Liver (tissue), 9 donors: ENCODE results near the gene DCC. TPM values are rescaled to one million over a fixed set of nuclear protein-coding genes. Genes with fewer than 3 reads are reported as not detected.

Source experiments
- DNase-seq: peaks from one replicate; pipeline ENCODE4 v3.0.0-alpha.2; 2017; ENCODE audit warnings: low spot score
- H3K27ac ChIP-seq, 2 donors: one replicate each; pipeline ENCODE4 v1.7.0; 2013; ENCODE audit warnings: inconsistent platforms in 2 of 2, low read length in 2 of 2, control low read depth in 1 of 2, low read depth in 1 of 2, mild to moderate bottlenecking in 1 of 2
- H3K27me3 ChIP-seq, 4 donors: one replicate each; pipeline versions ENCODE4 v1.6.1 to v1.7.0; 2013; ENCODE audit warnings: low read length in 3 of 4, inconsistent platforms in 1 of 4, mild to moderate bottlenecking in 1 of 4, moderate library complexity in 1 of 4; ENCODE audit not compliant: control insufficient read depth in 4 of 4, insufficient read depth in 4 of 4
- H3K36me3 ChIP-seq, 4 donors: one replicate each; pipeline versions ENCODE4 v1.6.1 to v1.7.0; 2013; ENCODE audit warnings: low read length in 3 of 4, mild to moderate bottlenecking in 3 of 4, low read depth in 1 of 4, moderate library complexity in 1 of 4; ENCODE audit not compliant: control insufficient read depth in 4 of 4, insufficient read depth in 3 of 4
- H3K4me1 ChIP-seq, 4 donors: one replicate each; pipeline versions ENCODE4 v1.6.1 to v1.7.0; 2013; ENCODE audit warnings: low read length in 3 of 4, mild to moderate bottlenecking in 3 of 4, moderate library complexity in 1 of 4; ENCODE audit not compliant: control insufficient read depth in 4 of 4, insufficient read depth in 4 of 4
- H3K4me3 ChIP-seq, 3 donors: one replicate each; pipeline versions ENCODE4 v1.6.1 to v1.7.0; 2013; ENCODE audit warnings: low read length in 3 of 3, control low read depth in 1 of 3, low read depth in 1 of 3, mild to moderate bottlenecking in 1 of 3
- H3K9ac ChIP-seq, 2 donors: one replicate each; pipeline ENCODE4 v1.7.0; 2013; ENCODE audit warnings: low read length in 2 of 2, mild to moderate bottlenecking in 2 of 2, moderate library complexity in 2 of 2, control low read depth in 1 of 2, low read depth in 1 of 2
- H3K9me3 ChIP-seq, 4 donors: one replicate each; pipeline versions ENCODE4 v1.6.1 to v1.7.0; 2013; ENCODE audit warnings: low read length in 3 of 4; ENCODE audit not compliant: control insufficient read depth in 4 of 4
- EGR1 ChIP-seq, 2 donors: IDR thresholded peaks; 2 replicates each; pipeline ENCODE4 v1.6.1; 2016 to 2018; ENCODE audit warnings: antibody characterized with exemption in 2 of 2, low read depth in 2 of 2
- FOXA1 ChIP-seq: IDR thresholded peaks from 2 replicates; pipeline ENCODE4 v1.6.1; 2016; ENCODE audit warnings: antibody characterized with exemption
- FOXA2 ChIP-seq: IDR thresholded peaks from 2 replicates; pipeline ENCODE4 v1.6.1; 2016; ENCODE audit warnings: antibody characterized with exemption
- GABPA ChIP-seq, 2 donors: IDR thresholded peaks in 1 of 2; conservative IDR thresholded peaks in 1 of 2; 2 replicates each; pipeline ENCODE4 v1.6.1; 2016; ENCODE audit warnings: antibody characterized with exemption in 2 of 2, mild to moderate bottlenecking in 1 of 2, moderate library complexity in 1 of 2
- HNF4A ChIP-seq, 2 donors: conservative IDR thresholded peaks; 2 replicates each; pipeline ENCODE4 v1.6.1; 2016; ENCODE audit warnings: antibody characterized with exemption in 2 of 2, mild to moderate bottlenecking in 2 of 2
- HNF4G ChIP-seq: IDR thresholded peaks from 2 replicates; pipeline ENCODE4 v1.6.1; 2016; ENCODE audit warnings: antibody characterized with exemption
- JUND ChIP-seq, 2 donors: IDR thresholded peaks; 2 replicates each; pipeline ENCODE4 v1.6.1; 2016; ENCODE audit warnings: antibody characterized with exemption in 2 of 2
- NR2F2 ChIP-seq: IDR thresholded peaks from 2 replicates; pipeline ENCODE4 v1.6.1; 2016; ENCODE audit warnings: antibody characterized with exemption
- RAD21 ChIP-seq, 2 donors: IDR thresholded peaks; 2 replicates each; pipeline ENCODE4 v1.6.1; 2016; ENCODE audit warnings: antibody characterized with exemption in 2 of 2, mild to moderate bottlenecking in 2 of 2
- RXRA ChIP-seq, 2 donors: IDR thresholded peaks; 2 replicates each; pipeline ENCODE4 v1.6.1; 2017 to 2018; ENCODE audit warnings: antibody characterized with exemption in 2 of 2, mild to moderate bottlenecking in 1 of 2
- SP1 ChIP-seq: IDR thresholded peaks from 2 replicates; pipeline ENCODE4 v1.6.1; 2018; ENCODE audit warnings: antibody characterized with exemption, mild to moderate bottlenecking
- TAF1 ChIP-seq: conservative IDR thresholded peaks from 2 replicates; pipeline ENCODE4 v1.6.1; 2016; ENCODE audit warnings: antibody characterized with exemption, mild to moderate bottlenecking
- YY1 ChIP-seq: IDR thresholded peaks from 2 replicates; pipeline ENCODE4 v1.6.1; 2016; ENCODE audit warnings: antibody characterized with exemption, mild to moderate bottlenecking
- WGBS: extraction: QIAGEN DNeasy Blood & Tissue Kit; methylation state at CpG from one replicate; pipeline ENCODE4 v1.1.7; 2013; 5-methylcytosine and 5-hydroxymethylcytosine counted together
- polyA plus RNA-seq, 2 donors: library from polyadenylated mRNA; stranded (reverse) in 1 of 2; unstranded in 1 of 2; fragments of 200-250 nt in 1 of 2; fragments of >200 nt in 1 of 2; fragmentation: Nextera tagmentation in 1 of 2; extraction: Ambion mirVana in 1 of 2; gene quantifications; one replicate each; pipeline versions ENCODE4 v1.2.1 to v1.2.3, GENCODE V29; 2013 to 2015
- total RNA-seq, 2 donors: library from RNA; depleted of rRNA; stranded (reverse); fragments of >200 nt; gene quantifications; one replicate each; pipeline ENCODE4 v1.2.3, GENCODE V29; 2014
- TF ChIP-seq, protein P1 (sequence below): IDR thresholded peaks from 2 replicates; pipeline ENCODE4 v1.6.1; 2016; ENCODE audit warnings: antibody characterized with exemption
- TF ChIP-seq, protein P2 (sequence below): IDR thresholded peaks from 2 replicates; pipeline ENCODE4 v1.6.1; 2016; ENCODE audit warnings: antibody characterized with exemption
- TF ChIP-seq, protein P3 (sequence below): IDR thresholded peaks from 2 replicates; pipeline ENCODE4 v1.6.1; 2016; ENCODE audit warnings: antibody characterized with exemption
- TF ChIP-seq, protein P4 (sequence below): fragments of 150-350 bp; IDR thresholded peaks from 2 replicates; pipeline ENCODE4 v1.5.1; 2017; ENCODE audit warnings: improper control_type of control experiment, low read depth, low read length; ENCODE audit not compliant: missing input control
- donor health status: healthy.
- donor health status: healthy.
- donor health status: healthy.
- donor health status: healthy.
- donor health status: healthy.

The DCC gene
- total and polyA plus RNA-seq, 4 donors = under 0.01 to 0.03 TPM; not detected in 2

DNA sequence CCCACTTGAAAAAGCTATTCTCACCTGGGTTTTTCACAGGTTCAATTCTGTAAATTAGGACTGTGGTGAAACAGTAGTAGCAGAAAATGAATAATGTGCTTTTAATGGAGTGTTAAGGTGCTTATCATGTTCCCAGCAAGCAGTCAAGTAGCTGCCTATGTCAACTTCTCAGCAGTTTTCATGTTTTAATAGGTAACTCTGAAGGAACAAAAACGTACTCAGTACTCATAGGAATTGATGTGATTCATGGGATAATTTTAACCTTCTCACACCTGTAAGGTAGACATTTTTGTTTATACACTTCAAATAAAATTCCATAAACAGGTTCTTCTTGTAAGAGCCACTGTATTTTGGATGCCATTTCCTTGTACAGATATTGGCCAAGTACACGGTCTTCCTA, 1082.9 kb downstream of the DCC start:
- H3K9me3 ChIP-seq = no peaks in the 10 kb centered on the region
- no peak for DNase-seq
- H3K9ac ChIP-seq = no peak overlapping the region
- 51% methylated on average over 2 of the region's 2 CpGs for WGBS
- H3K4me3 ChIP-seq = no peak overlapping the region
- no peaks in the 10 kb centered on the region for H3K36me3 ChIP-seq
- H3K27ac ChIP-seq = no peak overlapping the region
- TF ChIP-seq TAF1 (no peak), RAD21 (IDR thresholded peaks at IDR 0.05) (no peak), GABPA (IDR thresholded peaks at IDR 0.05 in 1 of 2, conservative IDR thresholded peaks at IDR 0.05 in 1 of 2) (no peak), EGR1 (IDR thresholded peaks at IDR 0.05; ENCODE audit: low read depth in 2 of 2) (no peak), NR2F2 (no peak), SP1 (no peak), RXRA (IDR thresholded peaks at IDR 0.05) (no peak), YY1 (no peak), FOXA1 (no peak), FOXA2 (no peak), HNF4G (no peak), HNF4A (conservative IDR thresholded peaks at IDR 0.05) (no peak), JUND (IDR thresholded peaks at IDR 0.05) (no peak)
- TF ChIP-seq, protein P1, sequence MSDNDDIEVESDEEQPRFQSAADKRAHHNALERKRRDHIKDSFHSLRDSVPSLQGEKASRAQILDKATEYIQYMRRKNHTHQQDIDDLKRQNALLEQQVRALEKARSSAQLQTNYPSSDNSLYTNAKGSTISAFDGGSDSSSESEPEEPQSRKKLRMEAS = no peak
- TF ChIP-seq, protein P2, sequence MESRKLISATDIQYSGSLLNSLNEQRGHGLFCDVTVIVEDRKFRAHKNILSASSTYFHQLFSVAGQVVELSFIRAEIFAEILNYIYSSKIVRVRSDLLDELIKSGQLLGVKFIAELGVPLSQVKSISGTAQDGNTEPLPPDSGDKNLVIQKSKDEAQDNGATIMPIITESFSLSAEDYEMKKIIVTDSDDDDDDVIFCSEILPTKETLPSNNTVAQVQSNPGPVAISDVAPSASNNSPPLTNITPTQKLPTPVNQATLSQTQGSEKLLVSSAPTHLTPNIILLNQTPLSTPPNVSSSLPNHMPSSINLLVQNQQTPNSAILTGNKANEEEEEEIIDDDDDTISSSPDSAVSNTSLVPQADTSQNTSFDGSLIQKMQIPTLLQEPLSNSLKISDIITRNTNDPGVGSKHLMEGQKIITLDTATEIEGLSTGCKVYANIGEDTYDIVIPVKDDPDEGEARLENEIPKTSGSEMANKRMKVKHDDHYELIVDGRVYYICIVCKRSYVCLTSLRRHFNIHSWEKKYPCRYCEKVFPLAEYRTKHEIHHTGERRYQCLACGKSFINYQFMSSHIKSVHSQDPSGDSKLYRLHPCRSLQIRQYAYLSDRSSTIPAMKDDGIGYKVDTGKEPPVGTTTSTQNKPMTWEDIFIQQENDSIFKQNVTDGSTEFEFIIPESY = no peak
- TF ChIP-seq, protein P3, sequence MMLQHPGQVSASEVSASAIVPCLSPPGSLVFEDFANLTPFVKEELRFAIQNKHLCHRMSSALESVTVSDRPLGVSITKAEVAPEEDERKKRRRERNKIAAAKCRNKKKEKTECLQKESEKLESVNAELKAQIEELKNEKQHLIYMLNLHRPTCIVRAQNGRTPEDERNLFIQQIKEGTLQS = no peak
- TF ChIP-seq, protein P4, sequence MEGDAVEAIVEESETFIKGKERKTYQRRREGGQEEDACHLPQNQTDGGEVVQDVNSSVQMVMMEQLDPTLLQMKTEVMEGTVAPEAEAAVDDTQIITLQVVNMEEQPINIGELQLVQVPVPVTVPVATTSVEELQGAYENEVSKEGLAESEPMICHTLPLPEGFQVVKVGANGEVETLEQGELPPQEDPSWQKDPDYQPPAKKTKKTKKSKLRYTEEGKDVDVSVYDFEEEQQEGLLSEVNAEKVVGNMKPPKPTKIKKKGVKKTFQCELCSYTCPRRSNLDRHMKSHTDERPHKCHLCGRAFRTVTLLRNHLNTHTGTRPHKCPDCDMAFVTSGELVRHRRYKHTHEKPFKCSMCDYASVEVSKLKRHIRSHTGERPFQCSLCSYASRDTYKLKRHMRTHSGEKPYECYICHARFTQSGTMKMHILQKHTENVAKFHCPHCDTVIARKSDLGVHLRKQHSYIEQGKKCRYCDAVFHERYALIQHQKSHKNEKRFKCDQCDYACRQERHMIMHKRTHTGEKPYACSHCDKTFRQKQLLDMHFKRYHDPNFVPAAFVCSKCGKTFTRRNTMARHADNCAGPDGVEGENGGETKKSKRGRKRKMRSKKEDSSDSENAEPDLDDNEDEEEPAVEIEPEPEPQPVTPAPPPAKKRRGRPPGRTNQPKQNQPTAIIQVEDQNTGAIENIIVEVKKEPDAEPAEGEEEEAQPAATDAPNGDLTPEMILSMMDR = no peak
- H3K27me3 ChIP-seq = no peaks in the 10 kb centered on the region
- H3K4me1 ChIP-seq = no peaks in the 10 kb centered on the region

DNA sequence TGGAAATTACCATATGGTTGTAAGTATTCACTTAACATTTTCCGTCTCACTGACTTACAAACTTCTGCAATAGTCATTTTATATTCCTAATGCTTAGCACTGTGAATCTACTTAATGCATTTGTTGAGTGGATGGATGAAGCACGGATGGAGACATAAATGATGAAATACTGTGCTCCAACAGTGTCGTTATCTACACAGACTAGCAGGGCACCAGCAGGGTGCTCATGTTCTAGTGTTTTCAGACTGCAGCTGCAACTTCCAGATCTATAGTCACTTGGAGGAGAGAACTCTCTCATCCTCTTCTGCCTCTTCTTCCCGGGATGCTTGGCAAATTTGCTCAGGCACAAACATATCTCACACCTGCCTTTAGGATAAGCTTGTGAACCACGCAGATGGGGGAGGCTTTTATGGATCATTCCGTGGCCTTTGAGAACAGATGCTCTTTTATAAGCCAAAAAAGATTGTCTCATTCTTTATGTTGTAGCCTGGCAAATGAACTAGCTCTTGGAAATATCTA, 1086.7 kb downstream of the DCC start:
- Histone ChIP-seq H3K27ac (no peak overlapping the region), H3K4me1 (no peaks in the 10 kb centered on the region), H3K9ac (no peak overlapping the region), H3K36me3 (no peaks in the 10 kb centered on the region), H3K9me3 (no peaks in the 10 kb centered on the region), H3K4me3 (no peak overlapping the region), H3K27me3 (no peaks in the 10 kb centered on the region)
- WGBS = 41% methylated on average over 6 of the region's 6 CpGs
- TF ChIP-seq, protein P3 = no peak
- no peak for DNase-seq
